Fibroblast of pulmonary artery (primary cell): ENCODE data around the gene KRTAP9-2.
"Not testable (repeated sequence)": the region's sequence is repeated elsewhere in the genome, so short reads cannot be mapped to it uniquely, and the experiment has no call there.

ENCODE experiments used
- DNase-seq: peaks from one replicate; pipeline ENCODE4 v3.0.0-alpha.2; 2010; ENCODE audit warnings: low read depth
- H3K4me3 ChIP-seq: replicated peaks from 2 replicates; pipeline ENCODE4 v1.5.1; 2011; ENCODE audit warnings: low read depth, mild to moderate bottlenecking, control low read depth, low read length, moderate library complexity
- TF ChIP-seq, protein P1 (sequence below): IDR thresholded peaks from 2 replicates; pipeline ENCODE4 v1.5.1; 2011; ENCODE audit warnings: mild to moderate bottlenecking, control low read depth, low read length, inconsistent platforms; ENCODE audit errors: missing control alignments

KRTAP9-2 gene, protein sequence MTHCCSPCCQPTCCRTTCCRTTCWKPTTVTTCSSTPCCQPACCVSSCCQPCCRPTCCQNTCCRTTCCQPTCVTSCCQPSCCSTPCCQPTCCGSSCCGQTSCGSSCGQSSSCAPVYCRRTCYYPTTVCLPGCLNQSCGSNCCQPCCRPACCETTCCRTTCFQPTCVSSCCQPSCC

DNA sequence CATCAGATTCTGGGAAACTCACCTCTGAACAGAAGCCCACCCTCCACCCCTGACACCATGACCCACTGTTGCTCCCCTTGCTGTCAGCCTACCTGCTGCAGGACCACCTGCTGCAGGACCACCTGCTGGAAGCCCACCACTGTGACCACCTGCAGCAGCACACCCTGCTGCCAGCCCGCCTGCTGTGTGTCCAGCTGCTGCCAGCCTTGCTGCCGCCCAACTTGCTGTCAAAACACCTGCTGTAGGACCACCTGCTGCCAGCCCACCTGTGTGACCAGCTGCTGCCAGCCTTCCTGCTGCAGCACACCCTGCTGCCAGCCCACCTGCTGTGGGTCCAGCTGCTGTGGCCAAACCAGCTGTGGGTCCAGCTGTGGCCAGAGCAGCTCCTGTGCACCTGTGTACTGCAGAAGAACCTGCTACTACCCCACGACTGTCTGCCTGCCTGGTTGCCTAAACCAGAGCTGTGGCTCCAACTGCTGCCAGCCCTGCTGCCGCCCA is at the start of gene KRTAP9-2:
Gene KRTAP9-2 (plus strand): TSS at position 51 of the 498 bp plus-strand sequence. CDS start 7 bp downstream, at position 58.
- DNase-seq, H3K4me3 ChIP-seq: not testable (repeated sequence)

DNA sequence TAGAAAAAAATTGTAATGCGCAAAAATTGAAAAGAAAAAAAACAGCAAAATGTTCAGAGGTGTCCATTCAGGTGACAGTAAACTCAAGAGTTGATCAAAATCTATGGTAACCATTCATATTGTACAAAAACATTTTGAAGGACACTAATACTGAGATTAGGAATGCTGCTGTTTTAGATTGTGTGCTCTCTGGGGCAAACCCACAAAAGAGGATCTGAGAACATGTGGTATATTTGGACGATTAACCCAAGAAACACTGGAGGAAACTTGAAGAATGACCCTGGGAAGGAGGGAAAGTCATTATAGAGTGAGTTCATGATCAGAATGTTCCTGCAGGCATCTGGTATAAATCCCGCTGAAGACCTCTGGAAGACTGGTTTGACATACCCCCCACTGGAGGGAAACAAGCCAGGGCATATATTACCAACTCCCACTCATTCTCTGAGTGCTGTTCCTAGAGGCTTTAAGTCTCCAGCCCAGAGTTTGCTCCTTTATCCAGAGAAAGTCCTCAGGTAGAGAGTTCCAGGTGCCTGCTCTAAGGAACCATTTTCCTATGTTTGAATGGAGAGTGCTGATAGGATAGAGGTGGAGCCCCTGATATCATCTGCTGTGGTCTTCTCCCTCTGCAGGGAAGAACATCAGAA is 49.6 kb upstream of the KRTAP9-2 start:
- TF ChIP-seq, protein P1, sequence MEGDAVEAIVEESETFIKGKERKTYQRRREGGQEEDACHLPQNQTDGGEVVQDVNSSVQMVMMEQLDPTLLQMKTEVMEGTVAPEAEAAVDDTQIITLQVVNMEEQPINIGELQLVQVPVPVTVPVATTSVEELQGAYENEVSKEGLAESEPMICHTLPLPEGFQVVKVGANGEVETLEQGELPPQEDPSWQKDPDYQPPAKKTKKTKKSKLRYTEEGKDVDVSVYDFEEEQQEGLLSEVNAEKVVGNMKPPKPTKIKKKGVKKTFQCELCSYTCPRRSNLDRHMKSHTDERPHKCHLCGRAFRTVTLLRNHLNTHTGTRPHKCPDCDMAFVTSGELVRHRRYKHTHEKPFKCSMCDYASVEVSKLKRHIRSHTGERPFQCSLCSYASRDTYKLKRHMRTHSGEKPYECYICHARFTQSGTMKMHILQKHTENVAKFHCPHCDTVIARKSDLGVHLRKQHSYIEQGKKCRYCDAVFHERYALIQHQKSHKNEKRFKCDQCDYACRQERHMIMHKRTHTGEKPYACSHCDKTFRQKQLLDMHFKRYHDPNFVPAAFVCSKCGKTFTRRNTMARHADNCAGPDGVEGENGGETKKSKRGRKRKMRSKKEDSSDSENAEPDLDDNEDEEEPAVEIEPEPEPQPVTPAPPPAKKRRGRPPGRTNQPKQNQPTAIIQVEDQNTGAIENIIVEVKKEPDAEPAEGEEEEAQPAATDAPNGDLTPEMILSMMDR = no peak
- DNase-seq = no peak
- H3K4me3 ChIP-seq = no peak overlapping the region

DNA sequence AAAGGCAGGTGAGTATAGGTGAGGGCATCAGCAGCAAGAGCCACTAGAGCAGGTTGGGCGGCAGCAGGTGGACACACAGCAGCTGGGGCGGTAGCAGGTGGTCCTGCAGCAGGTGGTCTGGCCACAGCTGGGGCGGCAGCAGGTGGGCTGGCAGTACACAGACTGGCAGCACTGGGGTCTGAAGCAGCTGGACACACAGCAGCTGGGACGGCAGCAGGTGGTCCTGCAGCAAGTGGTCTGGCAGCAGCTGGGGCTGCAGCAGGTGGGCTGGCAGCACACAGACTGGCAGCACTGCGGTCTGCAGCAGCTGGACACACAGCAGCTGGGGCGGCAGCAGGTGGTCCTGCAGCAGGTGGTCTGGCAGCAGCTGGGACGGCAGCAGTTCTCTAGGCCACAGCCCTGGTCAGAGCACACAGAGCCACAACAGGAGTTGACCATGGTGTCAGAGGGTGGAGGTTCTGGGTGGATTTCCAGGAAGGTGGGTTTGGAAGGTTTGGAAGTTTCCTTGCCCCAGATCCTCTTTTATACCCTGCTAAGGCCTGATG is 48.6 kb upstream of the KRTAP9-2 start, which contains the start of gene KRTAP4-2:
Gene KRTAP4-2 (minus strand): TSS at position 495 of the 545 bp plus-strand sequence. CDS start 57 bp downstream, at position 438.
- no peak for DNase-seq
- TF ChIP-seq, protein P1 = no peak
- no peak within 1 kb of the TSS for H3K4me3 ChIP-seq

DNA sequence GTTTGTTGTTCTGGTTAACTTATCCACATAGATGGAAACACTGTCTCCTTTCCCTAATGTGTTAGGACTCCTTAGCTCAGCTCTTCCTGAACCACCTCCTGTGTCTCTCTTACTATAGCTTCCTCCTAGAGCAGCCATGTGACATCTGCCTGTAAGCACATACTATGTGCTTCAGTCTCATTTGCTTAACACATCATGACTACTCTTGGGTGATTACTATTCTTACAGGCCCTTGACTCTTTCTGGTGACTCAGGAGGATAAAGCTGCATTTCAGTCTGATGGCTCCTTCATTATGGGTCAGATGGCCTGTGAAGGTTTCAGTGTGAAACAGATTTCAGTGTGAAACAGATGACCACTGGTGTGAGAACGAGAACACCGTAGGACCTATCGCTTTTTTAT is 48.1 kb upstream of the KRTAP9-2 start:
- H3K4me3 ChIP-seq = no peak overlapping the region
- TF ChIP-seq, protein P1 = no peak
- no peak for DNase-seq

DNA sequence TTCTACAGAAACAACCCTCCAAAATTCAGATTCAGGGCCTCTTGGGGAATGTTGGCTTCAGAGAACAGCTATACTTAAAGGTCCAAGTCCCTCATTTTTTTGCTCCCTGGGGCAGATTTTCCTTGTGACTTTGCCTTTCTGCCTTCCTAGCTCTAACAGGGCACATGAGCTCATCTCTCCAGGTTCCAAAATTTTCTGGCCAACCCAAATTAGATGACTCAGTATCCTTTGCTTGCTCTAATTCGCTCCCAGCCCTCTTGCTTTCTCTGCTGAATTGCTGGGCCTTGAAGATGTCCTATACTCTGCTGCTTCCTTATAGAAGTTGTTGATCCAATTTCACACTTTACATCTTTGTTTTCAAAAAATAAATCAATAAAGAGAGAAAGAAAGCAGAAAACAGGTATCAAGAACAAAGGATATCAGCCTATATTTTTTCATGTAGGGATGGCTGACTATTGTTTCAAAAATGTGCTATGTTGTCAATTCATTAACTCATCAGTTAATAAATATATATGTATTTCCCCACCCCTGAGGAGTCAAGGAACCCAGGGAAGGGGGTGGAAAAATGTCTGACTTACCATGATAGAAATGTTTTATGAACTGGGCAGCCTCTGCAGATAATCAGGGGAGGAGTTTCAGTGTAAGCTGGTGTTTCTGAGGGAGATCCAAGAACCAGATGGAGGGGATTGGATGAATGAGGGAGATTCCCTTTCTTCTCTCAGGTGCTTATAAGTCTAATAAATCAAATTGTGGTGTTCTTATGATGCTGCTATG is 47.4 kb upstream of the KRTAP9-2 start:
- no peak for DNase-seq
- TF ChIP-seq, protein P1 = no peak
- H3K4me3 ChIP-seq = no peak overlapping the region

DNA sequence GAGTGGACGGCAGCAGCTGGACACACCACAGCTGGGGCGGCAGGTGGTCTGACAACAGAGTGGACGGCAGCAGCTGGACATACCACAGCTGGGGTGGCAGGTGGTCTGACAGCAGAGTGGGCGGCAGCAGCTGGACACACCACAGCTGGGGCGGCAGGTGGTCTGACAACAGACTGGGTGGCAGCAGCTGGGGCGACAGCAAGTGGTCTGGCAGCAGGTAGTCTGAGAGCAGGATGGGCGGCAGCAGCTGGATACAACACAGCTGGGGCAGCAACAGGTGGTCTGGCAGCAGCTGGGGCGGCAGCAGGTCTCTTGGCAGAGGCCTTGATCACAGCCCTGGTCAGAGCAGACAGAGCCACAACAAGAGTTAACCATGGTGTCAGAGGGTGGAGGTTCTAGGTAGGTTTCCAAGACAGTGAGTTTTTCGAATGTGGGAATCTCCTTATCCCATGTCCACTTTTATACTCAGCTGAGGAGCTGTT is 41.9 kb upstream of the KRTAP9-2 start, which contains the start of gene KRTAP4-1:
Gene KRTAP4-1 (minus strand): TSS at position 432 of the 482 bp plus-strand sequence. CDS start 57 bp downstream, at position 375.
- TF ChIP-seq, protein P1 = no peak
- no peak for DNase-seq
- H3K4me3 ChIP-seq = no peak within 1 kb of the TSS

DNA sequence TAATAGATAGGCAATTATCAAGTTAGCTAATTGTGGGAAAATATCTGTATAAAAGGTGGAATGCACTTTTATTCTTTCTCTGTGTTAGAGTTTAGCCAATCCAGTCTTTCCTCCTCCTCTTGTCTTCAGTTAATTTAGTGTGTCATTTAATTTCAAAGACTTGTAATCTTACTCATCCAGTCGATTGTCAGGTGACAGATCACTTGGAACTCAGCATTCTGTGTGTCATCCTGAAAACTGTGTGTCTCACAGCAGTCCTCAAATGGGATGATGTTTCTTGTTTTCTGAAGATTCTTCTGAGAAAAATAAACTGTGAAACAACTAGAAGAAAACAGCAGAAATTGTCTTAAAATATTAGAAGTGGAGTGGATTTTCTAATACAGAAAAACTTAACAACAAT is 41.4 kb upstream of the KRTAP9-2 start:
- no peak overlapping the region for H3K4me3 ChIP-seq
- TF ChIP-seq, protein P1 = no peak
- DNase-seq = no peak
